ENCODE data around the gene DSCAM.

The DSCAM gene

DNA sequence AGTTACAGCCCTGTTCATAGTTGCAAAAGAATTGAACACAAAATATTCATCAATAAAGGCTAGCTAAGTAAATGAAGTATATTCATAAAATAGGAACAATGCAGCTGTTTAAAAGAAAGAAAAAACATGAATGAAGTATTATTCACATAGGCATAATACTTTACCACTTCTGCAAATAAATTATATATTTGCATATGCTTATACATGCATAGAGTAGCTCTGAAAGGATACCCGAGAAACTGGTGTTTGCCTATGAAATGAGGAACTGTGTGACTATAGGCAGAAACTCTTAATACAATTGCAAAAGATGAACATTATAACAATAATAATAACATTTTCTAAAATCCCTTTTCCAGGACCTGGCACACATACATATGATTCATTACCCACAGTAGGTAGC, 385.9 kb downstream of the DSCAM start:
- TF ChIP-seq CEBPB (IDR thresholded peaks at IDR 0.05) (no peak), EGR1 (IDR thresholded peaks at IDR 0.05) (no peak), FOXM1 (IDR thresholded peaks at IDR 0.05; ENCODE audit: borderline replicate concordance, low read depth) (no peak), CREB1 (IDR thresholded peaks at IDR 0.05; ENCODE audit: low read depth) (no peak), ZBTB7A (IDR thresholded peaks at IDR 0.05; ENCODE audit: low read depth) (no peak), TAF1 (IDR thresholded peaks at IDR 0.05; ENCODE audit: low read depth) (no peak), RAD21 (IDR thresholded peaks at IDR 0.05; ENCODE audit: low read depth) (no peak), TEAD4 (IDR thresholded peaks at IDR 0.05) (no peak), EP300 (IDR thresholded peaks at IDR 0.05; ENCODE audit: borderline replicate concordance) (no peak), NFIC (IDR thresholded peaks at IDR 0.05) (no peak), YY1 (IDR thresholded peaks at IDR 0.05; ENCODE audit: low read depth) (no peak), TCF12 (IDR thresholded peaks at IDR 0.05; ENCODE audit: low read depth) (no peak)
- TF ChIP-seq, protein P1, sequence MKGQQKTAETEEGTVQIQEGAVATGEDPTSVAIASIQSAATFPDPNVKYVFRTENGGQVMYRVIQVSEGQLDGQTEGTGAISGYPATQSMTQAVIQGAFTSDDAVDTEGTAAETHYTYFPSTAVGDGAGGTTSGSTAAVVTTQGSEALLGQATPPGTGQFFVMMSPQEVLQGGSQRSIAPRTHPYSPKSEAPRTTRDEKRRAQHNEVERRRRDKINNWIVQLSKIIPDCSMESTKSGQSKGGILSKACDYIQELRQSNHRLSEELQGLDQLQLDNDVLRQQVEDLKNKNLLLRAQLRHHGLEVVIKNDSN (IDR thresholded peaks at IDR 0.05): no peak
- TF ChIP-seq, protein P2, sequence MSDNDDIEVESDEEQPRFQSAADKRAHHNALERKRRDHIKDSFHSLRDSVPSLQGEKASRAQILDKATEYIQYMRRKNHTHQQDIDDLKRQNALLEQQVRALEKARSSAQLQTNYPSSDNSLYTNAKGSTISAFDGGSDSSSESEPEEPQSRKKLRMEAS (IDR thresholded peaks at IDR 0.05): no peak
- TF ChIP-seq, protein P3, sequence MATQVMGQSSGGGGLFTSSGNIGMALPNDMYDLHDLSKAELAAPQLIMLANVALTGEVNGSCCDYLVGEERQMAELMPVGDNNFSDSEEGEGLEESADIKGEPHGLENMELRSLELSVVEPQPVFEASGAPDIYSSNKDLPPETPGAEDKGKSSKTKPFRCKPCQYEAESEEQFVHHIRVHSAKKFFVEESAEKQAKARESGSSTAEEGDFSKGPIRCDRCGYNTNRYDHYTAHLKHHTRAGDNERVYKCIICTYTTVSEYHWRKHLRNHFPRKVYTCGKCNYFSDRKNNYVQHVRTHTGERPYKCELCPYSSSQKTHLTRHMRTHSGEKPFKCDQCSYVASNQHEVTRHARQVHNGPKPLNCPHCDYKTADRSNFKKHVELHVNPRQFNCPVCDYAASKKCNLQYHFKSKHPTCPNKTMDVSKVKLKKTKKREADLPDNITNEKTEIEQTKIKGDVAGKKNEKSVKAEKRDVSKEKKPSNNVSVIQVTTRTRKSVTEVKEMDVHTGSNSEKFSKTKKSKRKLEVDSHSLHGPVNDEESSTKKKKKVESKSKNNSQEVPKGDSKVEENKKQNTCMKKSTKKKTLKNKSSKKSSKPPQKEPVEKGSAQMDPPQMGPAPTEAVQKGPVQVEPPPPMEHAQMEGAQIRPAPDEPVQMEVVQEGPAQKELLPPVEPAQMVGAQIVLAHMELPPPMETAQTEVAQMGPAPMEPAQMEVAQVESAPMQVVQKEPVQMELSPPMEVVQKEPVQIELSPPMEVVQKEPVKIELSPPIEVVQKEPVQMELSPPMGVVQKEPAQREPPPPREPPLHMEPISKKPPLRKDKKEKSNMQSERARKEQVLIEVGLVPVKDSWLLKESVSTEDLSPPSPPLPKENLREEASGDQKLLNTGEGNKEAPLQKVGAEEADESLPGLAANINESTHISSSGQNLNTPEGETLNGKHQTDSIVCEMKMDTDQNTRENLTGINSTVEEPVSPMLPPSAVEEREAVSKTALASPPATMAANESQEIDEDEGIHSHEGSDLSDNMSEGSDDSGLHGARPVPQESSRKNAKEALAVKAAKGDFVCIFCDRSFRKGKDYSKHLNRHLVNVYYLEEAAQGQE (IDR thresholded peaks at IDR 0.05; ENCODE audit: low read depth): no peak

DNA sequence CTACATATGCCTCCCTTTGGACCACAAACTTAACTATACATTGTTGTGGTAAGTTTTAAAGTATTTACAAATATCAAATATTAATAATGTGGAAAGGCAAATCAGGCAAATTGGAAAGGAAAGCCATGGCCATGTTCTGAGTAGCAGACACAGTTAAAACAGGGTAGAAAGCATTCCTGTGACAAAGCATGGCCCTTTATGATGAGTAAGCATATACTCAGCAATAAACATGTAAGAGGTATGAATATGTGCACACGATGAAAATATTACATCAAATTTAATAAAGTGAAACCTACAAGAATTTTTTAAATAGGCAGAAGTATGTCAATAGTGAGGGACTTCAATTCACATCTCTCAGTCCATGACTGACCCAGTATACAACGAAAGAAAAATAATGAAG, 389.2 kb downstream of the DSCAM start:
- TF ChIP-seq RAD21 (IDR thresholded peaks at IDR 0.05; ENCODE audit: low read depth) (no peak), CREB1 (IDR thresholded peaks at IDR 0.05; ENCODE audit: low read depth) (no peak), YY1 (IDR thresholded peaks at IDR 0.05; ENCODE audit: low read depth) (no peak), TCF12 (IDR thresholded peaks at IDR 0.05; ENCODE audit: low read depth) (no peak), ZBTB7A (IDR thresholded peaks at IDR 0.05; ENCODE audit: low read depth) (no peak), EP300 (IDR thresholded peaks at IDR 0.05; ENCODE audit: borderline replicate concordance) (no peak), CEBPB (IDR thresholded peaks at IDR 0.05) (no peak), EGR1 (IDR thresholded peaks at IDR 0.05) (no peak), TAF1 (IDR thresholded peaks at IDR 0.05; ENCODE audit: low read depth) (no peak), NFIC (IDR thresholded peaks at IDR 0.05) (no peak), FOXM1 (IDR thresholded peaks at IDR 0.05; ENCODE audit: borderline replicate concordance, low read depth) (no peak), TEAD4 (IDR thresholded peaks at IDR 0.05) (no peak)
- TF ChIP-seq, protein P2 (IDR thresholded peaks at IDR 0.05): no peak
- TF ChIP-seq, protein P3 (IDR thresholded peaks at IDR 0.05; ENCODE audit: low read depth): no peak
- TF ChIP-seq, protein P1 (IDR thresholded peaks at IDR 0.05): no peak

DNA sequence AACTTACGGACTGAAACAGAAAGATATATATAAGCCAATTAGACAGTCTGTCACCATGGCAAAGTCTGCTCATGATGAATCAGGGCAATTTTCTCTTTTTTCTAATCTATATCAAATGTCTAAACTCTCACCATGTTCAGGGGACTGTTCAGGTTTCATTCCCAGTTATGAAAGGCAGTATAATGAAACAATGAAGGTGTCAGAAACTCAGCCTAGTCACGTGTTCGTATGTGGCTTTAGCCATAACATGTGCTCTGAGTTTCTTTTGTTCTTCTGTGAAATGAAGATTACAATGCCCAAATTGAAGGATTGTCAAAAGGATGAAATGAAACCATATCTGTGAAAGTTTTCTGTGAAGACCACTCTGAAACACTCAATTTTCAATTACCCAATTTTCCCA, 392.9 kb downstream of the DSCAM start:
- TF ChIP-seq, protein P3 (IDR thresholded peaks at IDR 0.05; ENCODE audit: low read depth): no peak
- no peak for TF ChIP-seq YY1 (IDR thresholded peaks at IDR 0.05; ENCODE audit: low read depth)
- TF ChIP-seq CEBPB (IDR thresholded peaks at IDR 0.05): no peak

DNA sequence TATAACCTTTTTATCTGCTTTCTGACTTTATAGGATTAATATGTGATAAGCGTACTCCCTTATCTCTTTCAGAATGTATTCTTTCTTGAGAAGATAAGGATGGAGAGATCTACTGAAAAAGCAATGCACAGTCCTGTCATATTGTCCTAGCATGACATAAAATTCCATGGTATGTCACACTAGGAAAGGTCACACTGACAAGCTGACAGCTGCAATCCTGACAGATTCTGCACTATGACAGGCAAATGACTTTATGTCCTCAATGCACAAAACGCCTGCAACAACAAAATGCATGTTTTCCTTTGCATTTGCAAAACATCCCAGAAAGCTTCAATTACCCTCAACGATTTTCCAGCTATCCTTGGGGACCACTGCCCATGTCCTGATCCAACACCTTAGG, 393.8 kb downstream of the DSCAM start:
- no peak for TF ChIP-seq TAF1 (IDR thresholded peaks at IDR 0.05; ENCODE audit: low read depth)
- TF ChIP-seq YY1 (IDR thresholded peaks at IDR 0.05; ENCODE audit: low read depth): no peak
- no peak for TF ChIP-seq EGR1 (IDR thresholded peaks at IDR 0.05)
- TF ChIP-seq CREB1 (IDR thresholded peaks at IDR 0.05; ENCODE audit: low read depth): no peak
- TF ChIP-seq, protein P3 (IDR thresholded peaks at IDR 0.05; ENCODE audit: low read depth): no peak
- TF ChIP-seq, protein P1 (IDR thresholded peaks at IDR 0.05): no peak
- TF ChIP-seq NFIC (IDR thresholded peaks at IDR 0.05): no peak
- no peak for TF ChIP-seq TCF12 (IDR thresholded peaks at IDR 0.05; ENCODE audit: low read depth)
- no peak for TF ChIP-seq RAD21 (IDR thresholded peaks at IDR 0.05; ENCODE audit: low read depth)
- TF ChIP-seq CEBPB (IDR thresholded peaks at IDR 0.05): no peak
- TF ChIP-seq FOXM1 (IDR thresholded peaks at IDR 0.05; ENCODE audit: borderline replicate concordance, low read depth): no peak
- no peak for TF ChIP-seq TEAD4 (IDR thresholded peaks at IDR 0.05)
- TF ChIP-seq, protein P2 (IDR thresholded peaks at IDR 0.05): no peak
- no peak for TF ChIP-seq EP300 (IDR thresholded peaks at IDR 0.05; ENCODE audit: borderline replicate concordance)
- no peak for TF ChIP-seq ZBTB7A (IDR thresholded peaks at IDR 0.05; ENCODE audit: low read depth)

Data from Ishikawa (cell line).